Measurements from ENCODE around the gene SPATA6L. TPM values are rescaled to one million over a fixed set of nuclear protein-coding genes. Genes with fewer than 3 reads are reported as not detected.

Gene SPATA6L
- total and polyA plus RNA-seq, 2 of the 13 experiments (the other 11 are each of a cell fraction or from before 2014, with no cell fraction given), result 1.1 to 1.9 TPM

DNA sequence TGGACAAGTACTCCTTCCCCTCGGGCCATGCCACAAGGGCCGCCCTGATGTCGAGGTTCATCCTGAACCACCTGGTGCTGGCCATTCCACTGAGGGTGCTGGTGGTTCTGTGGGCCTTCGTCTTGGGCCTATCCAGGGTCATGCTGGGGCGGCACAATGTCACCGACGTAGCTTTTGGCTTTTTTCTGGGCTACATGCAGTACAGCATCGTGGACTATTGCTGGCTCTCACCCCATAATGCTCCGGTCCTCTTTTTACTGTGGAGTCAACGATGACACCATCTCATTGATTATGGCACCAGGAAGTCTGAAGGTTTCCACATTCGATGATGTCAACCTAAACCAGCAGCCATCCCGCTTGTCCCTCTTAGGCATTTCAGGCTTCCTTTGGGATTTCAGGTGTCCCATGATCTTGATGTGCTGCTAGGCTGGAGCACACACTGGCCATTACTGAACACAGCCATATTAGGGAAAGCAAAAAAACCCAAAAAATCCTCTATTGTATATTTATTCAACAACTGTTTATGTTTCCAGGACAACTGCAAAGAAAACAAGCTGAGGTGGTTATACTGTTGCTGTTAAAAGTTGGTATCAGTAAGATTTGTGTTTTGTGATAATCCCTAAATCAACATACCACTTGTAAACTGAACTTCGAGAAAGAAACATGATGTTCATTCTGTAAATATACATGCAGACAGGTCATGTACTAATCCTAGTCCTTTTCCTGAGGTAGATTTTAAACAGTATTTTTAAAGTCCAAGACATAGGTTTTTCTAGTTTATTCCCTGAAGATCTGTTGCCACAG lies 3.1 kb downstream of the SPATA6L start (continued):
- no peak for TF ChIP-seq ETS1 (CRISPR knock-in tag; IDR thresholded peaks at IDR 0.05)
- TF ChIP-seq JUN (CRISPR knock-in tag; IDR thresholded peaks at IDR 0.05), result peak; percentile 40; the same call in 1 of the 2 replicates
- peak; percentile 10; the same call in 1 of the 2 replicates for TF ChIP-seq HNRNPL (IDR thresholded peaks at IDR 0.05; ENCODE audit: low read depth, low read length)
- TF ChIP-seq NR2C2 (CRISPR knock-in tag; IDR thresholded peaks at IDR 0.05; ENCODE audit: borderline replicate concordance), result no peak
- no peak for TF ChIP-seq HOXA9 (CRISPR knock-in tag; IDR thresholded peaks at IDR 0.05; ENCODE audit: borderline replicate concordance)
- TF ChIP-seq PAX8 (CRISPR knock-in tag; IDR thresholded peaks at IDR 0.05; ENCODE audit: borderline replicate concordance), result no peak
- no peak for TF ChIP-seq KLF11 (CRISPR knock-in tag; IDR thresholded peaks at IDR 0.05)
- no peak for TF ChIP-seq GATA4 (IDR thresholded peaks at IDR 0.05; ENCODE audit: borderline replicate concordance, low read depth)
- no peak for TF ChIP-seq ZBTB3 (CRISPR knock-in tag; IDR thresholded peaks at IDR 0.05; ENCODE audit: borderline replicate concordance, low read depth)
- TF ChIP-seq NFKB2 (CRISPR knock-in tag; IDR thresholded peaks at IDR 0.05; ENCODE audit: borderline replicate concordance), result no peak
- TF ChIP-seq ZSCAN30 (CRISPR knock-in tag; IDR thresholded peaks at IDR 0.05), result no peak
- TF ChIP-seq, protein P1, sequence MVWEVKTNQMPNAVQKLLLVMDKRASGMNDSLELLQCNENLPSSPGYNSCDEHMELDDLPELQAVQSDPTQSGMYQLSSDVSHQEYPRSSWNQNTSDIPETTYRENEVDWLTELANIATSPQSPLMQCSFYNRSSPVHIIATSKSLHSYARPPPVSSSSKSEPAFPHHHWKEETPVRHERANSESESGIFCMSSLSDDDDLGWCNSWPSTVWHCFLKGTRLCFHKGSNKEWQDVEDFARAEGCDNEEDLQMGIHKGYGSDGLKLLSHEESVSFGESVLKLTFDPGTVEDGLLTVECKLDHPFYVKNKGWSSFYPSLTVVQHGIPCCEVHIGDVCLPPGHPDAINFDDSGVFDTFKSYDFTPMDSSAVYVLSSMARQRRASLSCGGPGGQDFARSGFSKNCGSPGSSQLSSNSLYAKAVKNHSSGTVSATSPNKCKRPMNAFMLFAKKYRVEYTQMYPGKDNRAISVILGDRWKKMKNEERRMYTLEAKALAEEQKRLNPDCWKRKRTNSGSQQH (CRISPR knock-in tag; IDR thresholded peaks at IDR 0.05; ENCODE audit: low read depth), result 0 out of 2 replicates have a peak, but pooled peaks have one; percentile 24
- TF ChIP-seq MXI1 (IDR thresholded peaks at IDR 0.05; ENCODE audit: borderline replicate concordance, low read depth, low read length), result no peak
- TF ChIP-seq BATF2 (CRISPR knock-in tag; IDR thresholded peaks at IDR 0.05), result no peak
- TF ChIP-seq NPAS2 (CRISPR knock-in tag; IDR thresholded peaks at IDR 0.05; ENCODE audit: borderline replicate concordance), result no peak
- TF ChIP-seq HES4 (CRISPR knock-in tag; IDR thresholded peaks at IDR 0.05; ENCODE audit: borderline replicate concordance), result no peak
- TF ChIP-seq, protein P2, sequence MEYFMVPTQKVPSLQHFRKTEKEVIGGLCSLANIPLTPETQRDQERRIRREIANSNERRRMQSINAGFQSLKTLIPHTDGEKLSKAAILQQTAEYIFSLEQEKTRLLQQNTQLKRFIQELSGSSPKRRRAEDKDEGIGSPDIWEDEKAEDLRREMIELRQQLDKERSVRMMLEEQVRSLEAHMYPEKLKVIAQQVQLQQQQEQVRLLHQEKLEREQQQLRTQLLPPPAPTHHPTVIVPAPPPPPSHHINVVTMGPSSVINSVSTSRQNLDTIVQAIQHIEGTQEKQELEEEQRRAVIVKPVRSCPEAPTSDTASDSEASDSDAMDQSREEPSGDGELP (IDR thresholded peaks at IDR 0.05; ENCODE audit: borderline replicate concordance, low read depth), result no peak
- TF ChIP-seq ZNF841 (CRISPR knock-in tag; IDR thresholded peaks at IDR 0.05; ENCODE audit: borderline replicate concordance), result no peak
- TF ChIP-seq PRDM10 (CRISPR knock-in tag; IDR thresholded peaks at IDR 0.05; ENCODE audit: low read depth), result no peak; the same call in 1 of the 2 replicates

All from HepG2 (cell line).